ENCODE results near the gene NBEA. TPM values are rescaled to one million over a fixed set of nuclear protein-coding genes. Genes with fewer than 3 reads are reported as not detected.

NBEA gene
- total and polyA plus RNA-seq, 2 experiments from 2014 or later, result 9.1 to 29.1 TPM

GRCh38 chr13:34897220-34897619 is 44.9 kb upstream of the NBEA start (continued):
- no peak for TF ChIP-seq CTCF (conservative IDR thresholded peaks at IDR 0.05; ENCODE audit: low read depth in 2 of 2)
- TF ChIP-seq NANOG (IDR thresholded peaks at IDR 0.05; ENCODE audit: borderline replicate concordance), result no peak
- TF ChIP-seq CREB1 (CRISPR knock-in tag; IDR thresholded peaks at IDR 0.05; ENCODE audit: low read depth), result no peak
- no peak for TF ChIP-seq ZNF331 (CRISPR knock-in tag; IDR thresholded peaks at IDR 0.05; ENCODE audit: low read depth)
- TF ChIP-seq REST (IDR thresholded peaks at IDR 0.05; ENCODE audit: unreplicated experiment), result no peak

- Histone ChIP-seq H3K27ac (ENCODE audit: low read depth) (peak overlapping the region; percentile 17; the same call in 1 of the 2 replicates), H4K20me1 (replicated peaks; ENCODE audit: insufficient read depth) (no peaks in the 10 kb centered on the region), H2AFZ (no peak overlapping the region), H3K36me3 (ENCODE audit: insufficient read depth) (no peaks in the 10 kb centered on the region), H3K27me3 (ENCODE audit: insufficient read depth) (0 out of 2 replicates have a peak, but pooled peaks cover 4% of the 10 kb centered on the region), H3F3A (replicated peaks; ENCODE audit: low read depth) (no peaks in the 10 kb centered on the region; the same call in 1 of the 2 replicates), H3K4me3 (peak overlapping the region; percentile 4; the same call in 1 of the 2 replicates), H3K4me1 (ENCODE audit: insufficient read depth) (peaks cover 38% of the 10 kb centered on the region), H3K4me2 (peak overlapping the region; percentile 45), H3K79me2 (replicated peaks; ENCODE audit: insufficient read depth) (no peaks in the 10 kb centered on the region), H3K9me2 (ENCODE audit: insufficient read depth) (no peaks in the 10 kb centered on the region)
- Mint-ChIP-seq H3K4me1 (peaks cover 57% of the 10 kb centered on the region), H3K36me3 (ENCODE audit: low read depth) (no peaks in the 10 kb centered on the region), H3K9me3 (no peaks in the 10 kb centered on the region), H3K4me3 (peak overlapping the region; percentile 8), H3K27me3 (ENCODE audit: insufficient read depth, low read depth, poor library complexity) (peaks cover 2% of the 10 kb centered on the region), H3K27ac (peak overlapping the region; percentile 80)
- ATAC-seq, result peak; percentile 72
- DNase-seq (ENCODE audit: low spot score), result peak; percentile 36
- TF ChIP-seq ZNF331 (CRISPR knock-in tag; IDR thresholded peaks at IDR 0.05; ENCODE audit: low read depth), result no peak
- no peak for TF ChIP-seq EZH2 (IDR thresholded peaks at IDR 0.05; ENCODE audit: low read depth, unreplicated experiment)
- no peak for TF ChIP-seq CTCF (conservative IDR thresholded peaks at IDR 0.05; ENCODE audit: low read depth in 2 of 2)
- no peak for TF ChIP-seq POLR2AphosphoS5 (IDR thresholded peaks at IDR 0.05; ENCODE audit: low read depth)
- no peak for TF ChIP-seq ETS1 (IDR thresholded peaks at IDR 0.05)
- no peak for TF ChIP-seq STAT1 (IDR thresholded peaks at IDR 0.05; ENCODE audit: unreplicated experiment)
- no peak for TF ChIP-seq REST (IDR thresholded peaks at IDR 0.05; ENCODE audit: unreplicated experiment)
- no peak for TF ChIP-seq EZH2phosphoT487 (IDR thresholded peaks at IDR 0.05; ENCODE audit: unreplicated experiment)
- no peak for TF ChIP-seq CREB1 (CRISPR knock-in tag; IDR thresholded peaks at IDR 0.05; ENCODE audit: low read depth)
- TF ChIP-seq NANOG (IDR thresholded peaks at IDR 0.05; ENCODE audit: borderline replicate concordance), result no peak
- TF ChIP-seq JUNB (IDR thresholded peaks at IDR 0.05; ENCODE audit: unreplicated experiment), result no peak
These were observed 42.2 kb upstream of the NBEA start for GRCh38 chr13:34899888-34900287.

Data from GM23338 (cell line).